DMS153 (cell line): ENCODE results near the gene METTL26.

Source experiments
- DNase-seq: peaks from one replicate; lab custom pipeline; 2025; lab: John Stamatoyannopoulos, UW

Gene METTL26

GRCh38 chr16:658679-659571 is 22.8 kb upstream of the METTL26 start:
- DNase-seq: no peak

DNA sequence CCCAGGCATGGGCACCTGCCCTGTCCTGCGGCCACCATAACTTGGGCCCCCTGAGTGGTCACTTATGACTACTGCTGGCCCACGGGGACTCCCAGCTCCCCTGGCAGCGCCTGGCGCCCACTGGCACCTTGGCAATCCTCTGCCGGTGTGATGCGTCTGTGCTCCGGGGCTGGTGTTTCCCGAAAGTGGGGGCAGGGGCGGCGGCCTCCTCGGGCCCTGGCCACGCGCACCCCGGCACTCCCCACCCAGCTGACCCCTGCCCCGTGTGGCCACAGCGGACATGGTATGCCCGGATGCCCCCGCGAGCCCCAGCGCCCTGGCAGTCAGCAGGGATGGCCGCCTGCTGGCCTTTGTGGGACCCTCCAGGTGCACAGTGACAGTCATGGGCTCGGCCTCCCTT is 21.4 kb upstream of the METTL26 start:
- DNase-seq: no peak

- no peak for DNase-seq
These were observed 17.9 kb upstream of the METTL26 start for GRCh38 chr16:654034-654433.

DNA sequence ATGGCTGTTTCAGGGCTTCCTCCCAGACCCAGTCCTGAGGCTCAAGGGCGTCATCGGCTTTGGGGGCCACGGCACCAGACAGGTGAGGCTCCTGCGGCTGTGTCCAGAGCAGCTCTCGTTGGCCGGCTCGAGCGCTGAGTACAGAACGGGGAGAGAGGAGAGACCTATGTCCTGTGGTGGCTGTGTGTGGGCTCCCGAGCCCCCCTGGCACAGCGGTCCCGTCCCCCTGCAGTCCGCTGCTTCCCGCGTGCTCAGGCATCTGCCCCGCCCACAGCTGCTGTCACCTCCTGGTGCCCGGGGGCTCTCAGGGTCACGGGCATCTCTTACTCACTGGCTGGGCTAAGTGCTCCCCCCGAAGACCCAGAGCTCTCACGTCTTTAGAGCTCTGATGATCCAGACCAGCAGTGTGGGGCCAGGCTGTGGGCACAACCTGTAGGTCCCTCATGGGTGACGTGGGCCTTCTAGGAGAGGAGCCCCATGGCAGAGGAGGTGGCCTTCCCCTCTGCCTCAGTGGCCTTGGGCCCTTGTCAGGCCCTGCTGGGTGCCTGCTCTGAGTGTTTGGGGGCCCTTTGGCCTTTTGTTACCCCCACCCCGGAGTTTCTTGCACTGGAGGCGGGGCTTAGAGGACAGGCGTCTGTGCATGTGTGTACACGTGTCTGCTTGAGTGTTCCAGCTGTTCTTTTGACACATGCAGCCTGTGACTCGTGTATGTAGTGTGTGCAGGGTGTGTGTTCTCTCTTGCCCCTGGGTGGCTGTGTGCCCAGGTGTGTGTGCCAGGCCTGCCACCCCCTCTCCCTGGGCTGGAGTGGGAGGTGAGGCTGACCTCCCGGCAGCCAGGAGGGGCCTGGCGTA is 16.6 kb upstream of the METTL26 start:
- no peak for DNase-seq

GRCh38 chr16:651844-652243 is 15.7 kb upstream of the METTL26 start:
- DNase-seq: no peak

GRCh38 chr16:649631-650030 is 13.5 kb upstream of the METTL26 start:
- no peak for DNase-seq

DNA sequence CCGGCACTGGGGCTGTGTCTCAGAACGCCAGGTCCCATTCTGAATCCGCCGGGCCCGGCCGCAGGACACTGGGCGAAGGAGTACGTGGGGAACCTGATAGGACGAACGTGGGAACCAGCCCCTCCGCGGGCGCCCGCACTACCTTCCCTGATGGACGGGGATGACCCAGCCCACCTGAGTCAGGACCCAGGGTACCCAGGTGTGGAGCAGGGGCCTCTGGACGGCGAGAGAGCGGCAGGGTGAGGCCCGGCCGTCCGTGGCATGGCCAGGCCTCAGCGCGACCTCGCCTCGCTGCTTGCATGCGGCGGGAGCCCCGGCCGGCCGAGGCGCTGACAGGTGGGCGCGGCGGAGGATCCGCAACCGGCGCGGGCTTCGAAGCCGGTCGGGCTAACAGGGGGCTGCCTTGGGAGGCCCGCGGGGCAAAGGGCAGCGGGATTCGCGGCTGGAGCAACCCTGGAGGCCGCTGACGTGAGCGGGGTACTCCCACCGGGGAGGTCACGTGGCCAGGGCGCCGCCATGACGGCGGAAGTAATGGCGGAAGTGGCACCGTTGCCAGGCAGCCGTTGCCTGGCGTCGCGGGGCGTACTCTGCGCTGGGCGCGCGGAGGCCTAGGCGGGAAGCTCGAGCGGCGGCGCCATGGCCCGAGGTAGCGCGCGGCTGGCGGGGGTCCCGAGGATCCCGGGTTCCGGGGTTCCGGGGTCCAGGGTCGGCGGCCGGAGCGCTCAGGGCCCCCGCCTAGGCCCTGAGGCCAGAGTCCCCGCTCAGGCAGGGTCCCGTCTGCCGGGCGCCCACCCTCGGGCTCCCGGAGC is 12.9 kb upstream of the METTL26 start, which contains the start of gene WDR90:
Gene WDR90, plus strand, starts transcription at position 585 of the 809 bp plus-strand sequence. Its CDS starts 52 bp downstream, at position 637.
- peak; percentile 84 for DNase-seq

DNA sequence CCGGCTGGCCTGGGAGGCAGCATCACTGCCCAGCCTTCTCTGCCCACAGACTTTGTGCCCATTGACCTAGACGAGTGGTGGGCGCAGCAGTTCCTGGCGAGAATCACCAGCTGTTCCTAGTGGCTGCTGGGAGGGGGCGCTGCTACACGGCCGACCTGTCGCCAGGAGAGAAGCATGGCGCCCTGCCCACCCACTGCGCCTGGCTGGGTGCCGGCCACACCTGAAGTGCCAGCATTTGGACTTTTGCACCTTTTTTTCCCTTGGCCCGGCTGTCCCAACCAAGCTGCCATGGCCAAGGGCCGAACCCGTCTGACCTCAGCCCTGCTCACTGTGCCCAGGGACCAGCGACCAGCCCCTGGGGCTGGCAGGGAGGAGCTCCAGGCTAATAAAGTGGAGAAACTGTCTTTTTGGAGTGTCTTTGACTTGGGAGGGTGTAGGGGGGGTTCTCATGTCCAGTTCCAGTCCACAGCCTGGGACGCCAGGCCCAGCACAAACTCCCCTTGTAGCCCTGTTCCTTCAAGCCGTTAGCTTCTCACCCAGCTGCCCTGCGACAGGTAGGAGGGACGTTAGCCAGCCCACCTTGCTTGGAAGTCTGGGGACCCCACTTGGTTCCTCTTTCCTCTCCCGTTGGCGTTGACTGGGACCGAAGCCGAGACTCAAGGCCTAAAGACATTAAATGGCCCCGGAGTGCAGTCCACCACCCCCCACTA is 12.1 kb upstream of the METTL26 start:
- DNase-seq: peak; percentile 5

GRCh38 chr16:647173-647902 is 11.2 kb upstream of the METTL26 start:
- no peak for DNase-seq

- DNase-seq: no peak
These were observed 10.6 kb upstream of the METTL26 start for GRCh38 chr16:646679-647172.

DNA sequence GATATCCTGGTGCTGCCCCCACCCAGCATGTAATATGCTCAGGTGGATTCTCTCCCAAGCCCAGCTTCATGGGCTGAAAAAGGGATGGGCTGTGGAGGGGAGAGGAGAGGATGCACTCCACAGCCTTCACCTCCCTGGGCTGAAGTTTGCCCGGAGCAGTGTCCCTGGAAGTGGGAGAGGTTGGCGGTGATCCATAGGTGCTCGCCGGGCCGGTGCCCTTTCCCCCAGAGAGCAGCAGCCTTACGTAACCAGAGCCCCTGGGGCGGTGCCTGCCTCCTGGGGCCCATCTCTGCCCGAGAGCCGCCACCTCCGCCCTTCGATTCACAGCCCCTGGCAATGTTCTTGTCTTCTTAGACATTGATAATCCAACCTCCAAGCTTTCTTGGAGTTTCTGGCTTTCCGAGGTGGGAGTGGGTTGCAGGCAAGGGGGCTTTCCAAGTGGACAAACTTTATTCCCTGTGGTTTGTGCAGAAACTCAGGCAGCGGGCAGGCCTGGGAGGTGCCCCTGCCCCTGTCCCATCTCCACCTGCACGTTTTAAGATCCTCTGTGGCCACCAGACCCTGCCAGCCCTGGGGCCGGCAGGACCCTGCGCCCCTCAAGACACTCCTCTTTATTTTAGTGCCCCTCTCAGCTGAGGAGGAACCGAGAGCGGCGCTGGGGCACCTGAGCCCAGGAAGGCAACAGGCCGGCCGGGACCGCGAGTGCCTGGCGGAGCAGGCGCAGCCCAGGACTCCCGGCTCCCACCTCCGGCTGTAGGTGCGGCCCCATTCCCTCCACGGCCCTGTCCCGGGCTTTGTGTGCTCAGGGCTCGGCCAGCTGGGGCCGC is 10.0 kb upstream of the METTL26 start:
- DNase-seq: no peak

DNA sequence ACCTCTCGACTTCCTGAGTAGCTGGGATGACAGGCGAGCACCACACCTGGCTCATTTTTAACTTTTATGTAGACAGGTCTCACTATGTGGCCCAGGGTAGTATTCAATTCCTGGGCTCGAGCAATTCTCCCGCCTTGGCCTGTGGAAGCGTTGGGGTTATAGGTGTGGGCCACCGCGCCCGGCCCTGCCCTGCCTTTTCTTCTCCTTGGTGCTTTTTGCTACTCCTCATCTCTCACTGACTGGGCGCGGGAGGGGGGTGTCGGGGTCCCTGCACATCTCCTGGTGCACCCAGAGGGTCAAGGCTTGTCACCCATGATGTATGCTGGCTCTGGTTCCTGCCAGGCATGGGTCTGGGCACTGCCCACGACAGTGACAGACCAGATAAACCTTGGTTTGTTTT is 8.5 kb upstream of the METTL26 start:
- no peak for DNase-seq

DNA sequence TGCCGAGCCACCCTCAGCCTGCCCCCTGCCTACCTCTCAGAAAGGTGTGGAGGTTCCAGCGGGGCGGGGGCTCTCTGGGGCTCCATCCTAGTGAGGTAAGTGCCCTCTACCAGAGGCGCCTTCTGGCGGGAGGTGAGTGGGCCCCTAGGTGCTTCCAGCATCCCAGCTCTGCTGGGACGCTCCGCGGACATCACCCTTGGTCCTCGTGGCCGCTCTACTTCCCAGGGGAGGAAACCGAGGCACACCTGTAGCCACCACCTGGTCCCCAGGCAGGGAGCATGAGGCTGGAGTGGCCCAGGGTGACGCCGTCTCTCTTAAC is 6.9 kb upstream of the METTL26 start:
- no peak for DNase-seq

DNA sequence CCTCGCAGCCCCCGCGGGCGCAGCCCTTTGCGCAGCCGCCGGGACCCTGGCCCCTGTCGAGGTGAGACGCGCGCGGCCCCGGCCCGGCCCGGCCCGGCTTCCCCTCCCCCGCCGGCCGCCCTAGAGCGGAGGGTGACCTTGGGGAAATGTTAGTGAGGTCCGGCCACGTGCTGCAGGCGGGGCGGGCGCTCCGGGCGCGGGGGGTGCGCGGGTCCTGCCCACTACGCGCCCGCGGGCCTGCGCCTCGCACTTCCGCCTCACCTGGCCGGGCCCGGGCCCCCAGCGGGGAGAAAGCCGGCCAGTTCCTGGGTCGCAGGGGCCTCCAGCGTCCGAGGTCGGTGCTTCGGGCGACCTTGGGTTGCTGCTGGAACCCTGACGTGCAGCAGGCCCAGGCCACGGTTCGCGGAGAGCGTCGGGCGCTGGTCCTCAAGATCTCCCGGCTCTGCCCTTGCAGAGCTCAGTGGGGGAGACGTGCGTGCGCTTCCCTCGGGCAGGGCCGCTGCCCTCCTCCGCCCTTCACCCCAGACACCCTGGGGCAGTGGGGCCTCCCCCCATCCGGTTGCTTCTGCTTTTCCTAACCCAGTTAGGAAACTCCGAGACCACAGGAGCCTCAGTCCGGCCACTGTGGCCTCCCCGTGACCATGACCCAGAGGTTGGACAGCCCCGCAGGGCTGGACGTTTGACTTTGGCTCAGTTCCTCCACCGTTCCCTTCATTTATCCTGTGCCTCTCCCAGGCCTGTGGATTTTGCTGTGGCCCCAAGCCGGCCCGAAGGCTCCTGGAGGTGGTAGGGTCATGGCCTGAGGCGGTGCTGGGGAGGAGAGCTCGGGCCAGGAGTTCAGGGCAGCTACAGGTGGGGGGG is 6.3 kb upstream of the METTL26 start:
- DNase-seq: no peak

DNA sequence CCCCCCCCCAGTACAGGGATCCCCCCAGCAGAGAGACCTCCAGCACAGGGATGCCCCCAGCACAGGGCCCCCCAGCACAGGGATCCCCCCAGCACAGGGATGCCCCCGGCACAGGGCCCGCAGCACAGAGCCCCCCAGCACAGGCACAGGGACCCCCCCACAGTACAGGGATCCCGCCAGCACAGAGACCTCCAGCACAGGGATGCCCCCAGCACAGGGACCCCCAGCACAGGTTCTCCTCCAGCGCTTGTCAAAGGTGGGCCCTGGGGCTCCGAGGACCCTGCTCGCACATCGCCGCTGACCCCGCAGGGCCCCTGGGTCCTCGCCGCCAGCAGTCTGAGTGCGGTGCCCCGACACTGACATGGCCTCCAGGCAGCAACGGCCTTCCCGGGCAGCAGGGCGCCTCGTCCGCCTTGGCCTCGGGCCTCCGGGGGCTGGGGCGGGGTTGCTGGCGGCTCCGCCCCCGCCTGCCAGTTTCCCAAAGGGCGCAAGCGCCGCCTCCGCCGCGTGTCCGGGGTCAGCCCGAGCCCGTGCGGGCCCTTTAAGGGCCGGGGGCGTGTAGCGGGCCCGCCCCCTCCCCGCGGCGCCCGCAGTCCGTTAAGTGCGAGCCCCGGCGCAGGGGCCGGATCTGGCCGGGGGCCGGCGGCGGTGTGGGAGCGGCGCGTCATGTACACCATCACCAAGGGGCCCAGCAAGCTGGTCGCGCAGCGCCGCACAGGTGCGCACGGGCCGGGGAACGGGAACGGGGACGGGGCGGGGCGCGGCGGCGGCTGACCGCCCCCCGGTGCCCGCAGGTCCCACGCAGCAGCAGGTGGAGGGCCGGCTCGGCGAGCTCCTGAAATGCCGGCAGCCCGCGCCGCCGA is 5.5 kb upstream of the METTL26 start, which contains the start of gene MCRIP2:
Gene MCRIP2, plus strand, starts transcription at position 503 of the 863 bp plus-strand sequence. Its CDS starts 164 bp downstream, at position 667.
- DNase-seq: peak; percentile 50

DNA sequence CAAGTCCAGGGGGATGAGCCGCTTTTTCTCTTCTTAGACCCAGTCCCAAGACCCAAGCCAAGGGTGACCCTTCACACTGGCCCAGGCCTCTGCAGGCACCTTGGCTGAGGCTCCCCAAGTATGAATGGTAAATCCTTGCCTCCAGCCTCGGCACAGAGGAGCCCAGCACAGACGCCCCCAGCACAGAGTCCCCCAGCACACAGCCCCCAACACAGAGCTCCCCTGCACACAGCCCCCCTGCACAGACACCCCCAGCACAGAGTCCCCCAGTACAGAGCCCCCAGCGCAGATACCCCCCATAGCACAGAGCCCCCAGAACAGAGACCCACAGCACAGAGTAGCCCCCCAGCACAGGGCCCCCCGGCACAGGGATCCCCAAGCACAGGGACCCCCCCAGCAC is 4.5 kb upstream of the METTL26 start:
- DNase-seq: no peak

DNA sequence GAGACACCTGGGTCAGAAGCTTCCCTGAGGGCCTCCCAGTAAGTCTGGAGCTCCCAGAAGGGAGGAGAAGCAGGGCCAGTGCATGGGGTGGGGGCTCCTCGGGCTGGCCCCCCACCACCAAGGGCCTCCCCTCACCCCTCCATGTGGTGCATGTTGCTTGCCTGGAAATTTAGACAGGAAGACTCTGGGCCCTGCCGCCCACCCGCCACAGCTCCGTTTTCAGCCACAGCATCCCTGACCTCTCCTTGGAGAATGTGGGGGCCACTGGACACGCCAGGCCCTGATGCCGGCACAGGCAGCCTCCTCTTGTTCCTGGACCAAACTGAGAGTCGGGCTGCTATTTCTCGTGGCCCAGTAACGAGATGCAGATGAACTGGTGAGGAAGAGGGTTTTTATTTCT is 2.7 kb upstream of the METTL26 start:
- no peak for DNase-seq
